ENCODE results near the gene NRXN2. TPM values are rescaled to one million over a fixed set of nuclear protein-coding genes. Genes with fewer than 3 reads are reported as not detected.

Gene NRXN2
- total and polyA plus RNA-seq, 11 donors = 0.42 to 5.5 (median 0.92) TPM; not detected in 1

DNA sequence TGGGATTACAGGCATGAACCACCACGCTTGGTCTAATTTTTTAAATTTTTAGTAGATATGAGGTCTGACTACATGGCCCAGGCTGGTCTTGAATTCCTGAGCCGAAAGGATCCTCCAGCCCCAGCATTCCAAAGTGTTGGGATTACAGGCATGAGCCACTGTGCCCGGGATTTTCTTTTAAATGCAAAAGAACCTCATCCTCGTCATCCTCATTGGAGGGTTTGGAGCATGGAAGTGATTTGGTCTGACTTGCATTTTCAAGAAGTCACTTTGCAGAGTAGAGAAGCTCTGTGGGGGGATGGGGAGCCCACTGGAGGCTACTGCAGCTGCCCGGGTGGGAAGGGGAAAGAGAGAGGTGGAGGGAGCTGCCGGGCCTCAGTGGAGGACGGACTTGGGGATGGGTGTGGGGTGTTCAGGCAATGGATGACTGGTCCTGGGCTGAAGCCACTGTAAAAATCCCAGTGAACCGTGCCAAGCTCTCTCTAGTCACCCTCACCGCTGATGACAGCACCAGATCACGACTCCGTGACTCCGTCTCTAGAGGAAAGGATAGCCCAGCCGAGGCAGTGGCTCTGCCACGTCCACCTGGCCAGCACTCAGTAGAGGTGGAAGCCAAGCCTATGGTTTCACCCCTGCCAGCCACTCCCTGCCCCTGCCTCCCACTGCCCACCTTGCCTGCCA, 164.8 kb downstream of the NRXN2 start:
- peaks cover 0 to 4% (median 0%) of the 10 kb centered on the region in 9 donors for H3K27me3 ChIP-seq
- ATAC-seq (no peak), DNase-seq (no peak)
- 64 to 78% (median 74%) methylated on average over 8 to 14 of the region's 14 CpGs for WGBS, 4 donors
- peaks cover 0 to 27% (median 18%) of the 10 kb centered on the region in 12 donors for H3K4me1 ChIP-seq
- H3K36me3 ChIP-seq = no peaks in the 10 kb centered on the region
- intact Hi-C loops (cut with DNase I) = no loop called here
- H3K4me3 ChIP-seq = no peak overlapping the region
- no peak for TF ChIP-seq POLR2A (IDR thresholded peaks at IDR 0.05)
- TF ChIP-seq, protein P1, sequence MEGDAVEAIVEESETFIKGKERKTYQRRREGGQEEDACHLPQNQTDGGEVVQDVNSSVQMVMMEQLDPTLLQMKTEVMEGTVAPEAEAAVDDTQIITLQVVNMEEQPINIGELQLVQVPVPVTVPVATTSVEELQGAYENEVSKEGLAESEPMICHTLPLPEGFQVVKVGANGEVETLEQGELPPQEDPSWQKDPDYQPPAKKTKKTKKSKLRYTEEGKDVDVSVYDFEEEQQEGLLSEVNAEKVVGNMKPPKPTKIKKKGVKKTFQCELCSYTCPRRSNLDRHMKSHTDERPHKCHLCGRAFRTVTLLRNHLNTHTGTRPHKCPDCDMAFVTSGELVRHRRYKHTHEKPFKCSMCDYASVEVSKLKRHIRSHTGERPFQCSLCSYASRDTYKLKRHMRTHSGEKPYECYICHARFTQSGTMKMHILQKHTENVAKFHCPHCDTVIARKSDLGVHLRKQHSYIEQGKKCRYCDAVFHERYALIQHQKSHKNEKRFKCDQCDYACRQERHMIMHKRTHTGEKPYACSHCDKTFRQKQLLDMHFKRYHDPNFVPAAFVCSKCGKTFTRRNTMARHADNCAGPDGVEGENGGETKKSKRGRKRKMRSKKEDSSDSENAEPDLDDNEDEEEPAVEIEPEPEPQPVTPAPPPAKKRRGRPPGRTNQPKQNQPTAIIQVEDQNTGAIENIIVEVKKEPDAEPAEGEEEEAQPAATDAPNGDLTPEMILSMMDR (IDR thresholded peaks at IDR 0.05) = no peak
- no peaks in the 10 kb centered on the region for H3K9me3 ChIP-seq
- H3K27ac ChIP-seq = no peak overlapping the region

DNA sequence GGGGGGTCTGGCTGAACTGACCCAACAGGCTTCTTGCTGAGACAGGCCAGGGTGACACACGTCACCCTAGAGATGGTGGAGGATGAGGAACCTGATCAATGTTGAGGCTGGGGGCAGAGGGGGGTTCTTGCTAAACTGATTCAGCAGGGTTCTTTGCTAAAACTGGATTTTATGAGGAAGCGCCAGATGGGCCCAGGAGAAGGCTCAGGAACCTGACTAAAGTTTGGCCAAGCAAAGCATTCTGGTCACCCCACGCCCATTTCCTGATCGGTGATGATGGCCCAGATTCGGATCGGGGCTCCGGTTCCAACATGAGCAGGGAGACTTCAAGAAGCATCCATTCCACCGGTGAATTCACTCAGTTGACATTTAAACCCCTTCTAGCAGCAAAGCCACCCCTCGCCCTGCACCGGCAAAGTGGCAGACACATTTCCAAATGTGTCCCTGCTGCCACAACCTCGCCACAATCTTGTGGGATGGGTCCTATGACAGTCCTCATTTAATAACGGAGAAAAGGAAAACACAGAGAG, 166.2 kb downstream of the NRXN2 start:
- Histone ChIP-seq H3K27me3 (peaks cover 0 to 4% (median 0%) of the 10 kb centered on the region in 9 donors), H3K4me3 (no peak overlapping the region), H3K27ac (no peak overlapping the region), H3K4me1 (peaks cover 0 to 27% (median 18%) of the 10 kb centered on the region in 12 donors), H3K36me3 (no peaks in the 10 kb centered on the region), H3K9me3 (no peaks in the 10 kb centered on the region)
- ATAC-seq (no peak), DNase-seq (no peak)
- 85 to 92% (median 88%) methylated on average over 12 of the region's 12 CpGs for WGBS, 4 donors
- intact Hi-C loops (cut with DNase I) = no loop called here
- TF ChIP-seq, protein P1 (IDR thresholded peaks at IDR 0.05) = no peak
- TF ChIP-seq POLR2A (IDR thresholded peaks at IDR 0.05) = no peak

Other genes with a start within 250 kb of the NRXN2 start
- gene SLC22A11, start 167.3 kb downstream of the NRXN2 start, total RNA-seq = not detected
- gene SLC22A11, start 167.3 kb downstream of the NRXN2 start, polyA plus RNA-seq = not detected
- gene SLC22A12, start 132.0 kb downstream of the NRXN2 start, total RNA-seq = not detected
- not detected for gene SLC22A12, start 132.0 kb downstream of the NRXN2 start, polyA plus RNA-seq
- 10 to 100 TPM; 22.2 to 34.0 (median 28.1) TPM for gene RASGRP2, start 20.9 kb upstream of the NRXN2 start, total RNA-seq
- 10 to 100 TPM; 16.2 to 78.9 TPM for gene RASGRP2, start 20.9 kb upstream of the NRXN2 start, polyA plus RNA-seq
- gene PYGM, start 36.8 kb upstream of the NRXN2 start, total RNA-seq = 100 to 1,000 TPM in 4 of 9 donors, 10 to 100 TPM in 5; 51.6 to 167 (median 89.9) TPM
- 10 to 100 TPM; 10.3 to 71.8 TPM for gene PYGM, start 36.8 kb upstream of the NRXN2 start, polyA plus RNA-seq
- 100 to 1,000 TPM; 103 to 349 (median 157) TPM for gene SF1, start 55.3 kb upstream of the NRXN2 start, total RNA-seq
- 10 to 100 TPM; 59.2 to 65.5 TPM for gene SF1, start 55.3 kb upstream of the NRXN2 start, polyA plus RNA-seq
- 10 to 100 TPM in 3 of 9 donors, 1 to 10 TPM in 6; 7.0 to 27.5 (median 8.6) TPM for gene MAP4K2, start 80.0 kb upstream of the NRXN2 start, total RNA-seq
- 1 to 10 TPM; 7.8 to 9.5 TPM for gene MAP4K2, start 80.0 kb upstream of the NRXN2 start, polyA plus RNA-seq
- gene MEN1, start 87.4 kb upstream of the NRXN2 start, total RNA-seq = 10 to 100 TPM in 4 of 9 donors, 1 to 10 TPM in 5; 6.6 to 15.0 (median 9.0) TPM
- gene MEN1, start 87.4 kb upstream of the NRXN2 start, polyA plus RNA-seq = 10 to 100 TPM in 1 of 2 donors, 1 to 10 TPM in 1; 7.2 to 15.2 TPM
- gene CDC42BPG, start 121.5 kb upstream of the NRXN2 start, total RNA-seq = under 1 TPM in 8 of 9 donors, not detected in 1; 0.12 to 0.50 (median 0.26) TPM
- under 1 TPM; 0.12 to 0.15 TPM for gene CDC42BPG, start 121.5 kb upstream of the NRXN2 start, polyA plus RNA-seq
- gene EHD1, start 155.4 kb upstream of the NRXN2 start, total RNA-seq = 100 to 1,000 TPM in 1 of 9 donors, 10 to 100 TPM in 8; 38.2 to 102 (median 58.2) TPM
- gene EHD1, start 155.4 kb upstream of the NRXN2 start, polyA plus RNA-seq = 10 to 100 TPM; 27.9 to 50.4 TPM
- 10 to 100 TPM; 11.4 to 38.5 (median 18.4) TPM for gene ATG2A, start 194.0 kb upstream of the NRXN2 start, total RNA-seq
- gene ATG2A, start 194.0 kb upstream of the NRXN2 start, polyA plus RNA-seq = 10 to 100 TPM; 12.8 to 16.1 TPM
- 10 to 100 TPM; 17.5 to 32.5 (median 22.3) TPM for gene PPP2R5B, start 201.5 kb upstream of the NRXN2 start, total RNA-seq
- gene PPP2R5B, start 201.5 kb upstream of the NRXN2 start, polyA plus RNA-seq = 10 to 100 TPM; 27.1 to 34.3 TPM
- under 1 TPM in 1 of 9 donors, not detected in 8; 0.48 TPM for gene GPHA2, start 212.7 kb upstream of the NRXN2 start, total RNA-seq
- not detected for gene GPHA2, start 212.7 kb upstream of the NRXN2 start, polyA plus RNA-seq
- not detected for gene MAJIN, start 248.9 kb upstream of the NRXN2 start, total RNA-seq
- gene MAJIN, start 248.9 kb upstream of the NRXN2 start, polyA plus RNA-seq = not detected

Data from heart left ventricle (tissue), 16 donors.